ENCODE data around the gene PTPRN2. TPM values are rescaled to one million over a fixed set of nuclear protein-coding genes. Genes with fewer than 3 reads are reported as not detected.

PTPRN2 gene
- total RNA-seq, 1 experiment from 2014 or later: 2.1 TPM

DNA sequence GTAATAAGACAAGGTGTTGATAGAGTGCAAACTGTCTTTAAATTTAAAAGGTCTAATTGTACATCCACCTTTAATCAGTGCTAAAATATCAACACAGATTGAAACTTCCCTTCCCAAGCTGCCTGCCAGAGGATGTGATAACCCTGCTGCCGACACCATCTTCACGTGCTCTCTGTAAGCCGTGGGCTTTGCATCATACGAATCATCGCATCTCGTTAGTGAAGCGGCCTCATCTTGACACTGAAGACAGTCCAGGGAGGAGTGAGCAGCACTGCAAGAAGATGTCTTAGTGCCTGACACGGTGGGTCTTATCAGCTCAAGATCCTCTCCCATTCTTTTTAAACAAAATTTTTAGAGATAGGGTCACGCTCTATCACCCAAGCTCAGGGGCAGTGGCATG lies 518.8 kb downstream of the PTPRN2 start:
- Histone ChIP-seq H3K27ac (ENCODE audit: low read depth, low read length) (no peak overlapping the region), H3K27me3 (ENCODE audit: insufficient read depth, low read length) (0 out of 2 replicates have a peak, but pooled peaks cover 3% of the 10 kb centered on the region), H3K9me2 (ENCODE audit: insufficient read depth) (no peaks in the 10 kb centered on the region), H3K4me3 (replicated peaks in 1 of 2; ENCODE audit: low read depth in 1 of 2, low read length in 2 of 2) (no peak overlapping the region), H2AFZ (ENCODE audit: low read depth, low read length, poor library complexity, severe bottlenecking) (no peak overlapping the region), H3K36me3 (ENCODE audit: control insufficient read depth in 1 of 2, insufficient read depth in 2 of 2, low read length in 2 of 2) (no peaks in the 10 kb centered on the region), H3K79me2 (ENCODE audit: insufficient read depth, low read length) (no peaks in the 10 kb centered on the region), H3K4me2 (ENCODE audit: low read length) (no peak overlapping the region), H3K4me1 (ENCODE audit: control insufficient read depth in 1 of 2, insufficient read depth in 2 of 2, low read length in 2 of 2) (no peaks in the 10 kb centered on the region), H3K9me3 (ENCODE audit: control insufficient read depth in 1 of 2, insufficient read depth in 1 of 2, low read depth in 1 of 2, low read length in 2 of 2) (no peaks in the 10 kb centered on the region; a peak in 1 of 4 replicates), H4K20me1 (ENCODE audit: insufficient read depth) (no peaks in the 10 kb centered on the region), H3K9ac (ENCODE audit: low read length) (no peak overlapping the region)
- DNase-seq (ENCODE audit: low read depth, low spot score) (no peak), ATAC-seq (no peak)
- ChIA-PET POLR2A (no interaction called here), CTCF (no interaction called here), RAD21 (ENCODE audit: low non-redundant PET in 1 of 2, low total read pairs in 2 of 2, uncharacterized antibody in 2 of 2, unreplicated experiment in 2 of 2) (no interaction called here)
- intact Hi-C loops (cut with micrococcal nuclease): no loop called here
- TF ChIP-seq CEBPB (IDR thresholded peaks at IDR 0.05; ENCODE audit: low read depth) (no peak), POLR2AphosphoS5 (IDR thresholded peaks at IDR 0.05; ENCODE audit: low read depth, low read length) (no peak), EGR1 (IDR thresholded peaks at IDR 0.05; ENCODE audit: low read depth) (no peak), ZFX (IDR thresholded peaks at IDR 0.05) (no peak), ZNF274 (IDR thresholded peaks at IDR 0.05; ENCODE audit: low read depth, low read length) (no peak), ELF1 (IDR thresholded peaks at IDR 0.05; ENCODE audit: borderline replicate concordance, low read depth) (no peak), YY1 (IDR thresholded peaks at IDR 0.05; ENCODE audit: extremely low read depth, insufficient replicate concordance, low read depth, low read length) (no peak), TCF7L2 (IDR thresholded peaks at IDR 0.05; ENCODE audit: borderline replicate concordance, extremely low read depth, insufficient read depth, insufficient read length) (no peak), SRF (IDR thresholded peaks at IDR 0.05; ENCODE audit: low read depth) (no peak), RAD21 (IDR thresholded peaks at IDR 0.05; ENCODE audit: low read depth) (no peak)
- TF ChIP-seq, protein P1, sequence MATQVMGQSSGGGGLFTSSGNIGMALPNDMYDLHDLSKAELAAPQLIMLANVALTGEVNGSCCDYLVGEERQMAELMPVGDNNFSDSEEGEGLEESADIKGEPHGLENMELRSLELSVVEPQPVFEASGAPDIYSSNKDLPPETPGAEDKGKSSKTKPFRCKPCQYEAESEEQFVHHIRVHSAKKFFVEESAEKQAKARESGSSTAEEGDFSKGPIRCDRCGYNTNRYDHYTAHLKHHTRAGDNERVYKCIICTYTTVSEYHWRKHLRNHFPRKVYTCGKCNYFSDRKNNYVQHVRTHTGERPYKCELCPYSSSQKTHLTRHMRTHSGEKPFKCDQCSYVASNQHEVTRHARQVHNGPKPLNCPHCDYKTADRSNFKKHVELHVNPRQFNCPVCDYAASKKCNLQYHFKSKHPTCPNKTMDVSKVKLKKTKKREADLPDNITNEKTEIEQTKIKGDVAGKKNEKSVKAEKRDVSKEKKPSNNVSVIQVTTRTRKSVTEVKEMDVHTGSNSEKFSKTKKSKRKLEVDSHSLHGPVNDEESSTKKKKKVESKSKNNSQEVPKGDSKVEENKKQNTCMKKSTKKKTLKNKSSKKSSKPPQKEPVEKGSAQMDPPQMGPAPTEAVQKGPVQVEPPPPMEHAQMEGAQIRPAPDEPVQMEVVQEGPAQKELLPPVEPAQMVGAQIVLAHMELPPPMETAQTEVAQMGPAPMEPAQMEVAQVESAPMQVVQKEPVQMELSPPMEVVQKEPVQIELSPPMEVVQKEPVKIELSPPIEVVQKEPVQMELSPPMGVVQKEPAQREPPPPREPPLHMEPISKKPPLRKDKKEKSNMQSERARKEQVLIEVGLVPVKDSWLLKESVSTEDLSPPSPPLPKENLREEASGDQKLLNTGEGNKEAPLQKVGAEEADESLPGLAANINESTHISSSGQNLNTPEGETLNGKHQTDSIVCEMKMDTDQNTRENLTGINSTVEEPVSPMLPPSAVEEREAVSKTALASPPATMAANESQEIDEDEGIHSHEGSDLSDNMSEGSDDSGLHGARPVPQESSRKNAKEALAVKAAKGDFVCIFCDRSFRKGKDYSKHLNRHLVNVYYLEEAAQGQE (IDR thresholded peaks at IDR 0.05; ENCODE audit: low read depth): no peak
- TF ChIP-seq, protein P2, sequence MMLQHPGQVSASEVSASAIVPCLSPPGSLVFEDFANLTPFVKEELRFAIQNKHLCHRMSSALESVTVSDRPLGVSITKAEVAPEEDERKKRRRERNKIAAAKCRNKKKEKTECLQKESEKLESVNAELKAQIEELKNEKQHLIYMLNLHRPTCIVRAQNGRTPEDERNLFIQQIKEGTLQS (IDR thresholded peaks at IDR 0.05): no peak
- TF ChIP-seq, protein P3, sequence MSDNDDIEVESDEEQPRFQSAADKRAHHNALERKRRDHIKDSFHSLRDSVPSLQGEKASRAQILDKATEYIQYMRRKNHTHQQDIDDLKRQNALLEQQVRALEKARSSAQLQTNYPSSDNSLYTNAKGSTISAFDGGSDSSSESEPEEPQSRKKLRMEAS (IDR thresholded peaks at IDR 0.05): no peak
- TF ChIP-seq, protein P4, sequence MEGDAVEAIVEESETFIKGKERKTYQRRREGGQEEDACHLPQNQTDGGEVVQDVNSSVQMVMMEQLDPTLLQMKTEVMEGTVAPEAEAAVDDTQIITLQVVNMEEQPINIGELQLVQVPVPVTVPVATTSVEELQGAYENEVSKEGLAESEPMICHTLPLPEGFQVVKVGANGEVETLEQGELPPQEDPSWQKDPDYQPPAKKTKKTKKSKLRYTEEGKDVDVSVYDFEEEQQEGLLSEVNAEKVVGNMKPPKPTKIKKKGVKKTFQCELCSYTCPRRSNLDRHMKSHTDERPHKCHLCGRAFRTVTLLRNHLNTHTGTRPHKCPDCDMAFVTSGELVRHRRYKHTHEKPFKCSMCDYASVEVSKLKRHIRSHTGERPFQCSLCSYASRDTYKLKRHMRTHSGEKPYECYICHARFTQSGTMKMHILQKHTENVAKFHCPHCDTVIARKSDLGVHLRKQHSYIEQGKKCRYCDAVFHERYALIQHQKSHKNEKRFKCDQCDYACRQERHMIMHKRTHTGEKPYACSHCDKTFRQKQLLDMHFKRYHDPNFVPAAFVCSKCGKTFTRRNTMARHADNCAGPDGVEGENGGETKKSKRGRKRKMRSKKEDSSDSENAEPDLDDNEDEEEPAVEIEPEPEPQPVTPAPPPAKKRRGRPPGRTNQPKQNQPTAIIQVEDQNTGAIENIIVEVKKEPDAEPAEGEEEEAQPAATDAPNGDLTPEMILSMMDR (IDR thresholded peaks at IDR 0.05 in 2 of 3, conservative IDR thresholded peaks at IDR 0.05 in 1 of 3; ENCODE audit: borderline replicate concordance in 1 of 3, insufficient read depth in 1 of 3, low read depth in 2 of 3, low read length in 2 of 3): no peak
- BruUV-seq (replicated peaks): no TSS peak
